Measurements from ENCODE around the gene PYROXD2.

Gene PYROXD2

GRCh38 chr10:98414932-98415730 is at the start of gene PYROXD2:
Gene PYROXD2, minus strand, starts transcription at chr10:98415182. Its CDS starts 47 bp downstream, at chr10:98415135.
- peak; percentile 44 for DNase-seq

GRCh38 chr10:98463976-98464754 is 49.2 kb upstream of the PYROXD2 start:
- no peak for DNase-seq

- DNase-seq = no peak
Observed at GRCh38 chr10:98463016-98463415, 48.0 kb upstream of the PYROXD2 start.

- DNase-seq = no peak
Observed at GRCh38 chr10:98461500-98461842, 46.5 kb upstream of the PYROXD2 start.

- no peak for DNase-seq
Observed at GRCh38 chr10:98460837-98461499, 46.0 kb upstream of the PYROXD2 start.

- DNase-seq = no peak
Observed at GRCh38 chr10:98458809-98459784, 44.1 kb upstream of the PYROXD2 start.

GRCh38 chr10:98457721-98458120 is 42.7 kb upstream of the PYROXD2 start:
- no peak for DNase-seq

GRCh38 chr10:98456686-98457482 is 41.9 kb upstream of the PYROXD2 start:
- no peak for DNase-seq

GRCh38 chr10:98456043-98456570 is 41.1 kb upstream of the PYROXD2 start:
- no peak for DNase-seq

- DNase-seq = no peak
Observed at GRCh38 chr10:98453729-98454128, 38.7 kb upstream of the PYROXD2 start.

- DNase-seq = no peak
Observed at GRCh38 chr10:98450618-98451017, 35.6 kb upstream of the PYROXD2 start.

GRCh38 chr10:98449287-98449686 is 34.3 kb upstream of the PYROXD2 start:
- DNase-seq = no peak

GRCh38 chr10:98446661-98447221 is 31.8 kb upstream of the PYROXD2 start, which contains the start of gene HPS1:
Gene HPS1, minus strand, starts transcription at chr10:98446935. Its CDS starts 3,695 bp downstream, at chr10:98443240.
- DNase-seq = peak; percentile 89

- DNase-seq = peak; percentile 54
Observed at GRCh38 chr10:98446151-98446660, 31.2 kb upstream of the PYROXD2 start.

- DNase-seq = no peak
Observed at GRCh38 chr10:98445200-98445812, 30.3 kb upstream of the PYROXD2 start.

GRCh38 chr10:98444314-98445006 is 29.5 kb upstream of the PYROXD2 start:
- DNase-seq = no peak

GRCh38 chr10:98438715-98439114 is 23.7 kb upstream of the PYROXD2 start:
- DNase-seq = no peak

- DNase-seq = no peak
Observed at GRCh38 chr10:98436704-98437103, 21.7 kb upstream of the PYROXD2 start.

- no peak for DNase-seq
Observed at GRCh38 chr10:98435178-98435577, 20.2 kb upstream of the PYROXD2 start.
